GM19193 (cell line): ENCODE data around the gene CROCC2.

Source experiments
- POLR2A ChIP-seq: IDR thresholded peaks from 4 replicates; pipeline ENCODE4 v1.6.1; 2011; ENCODE audit not compliant: insufficient read depth, insufficient read length; ENCODE audit errors: extremely low read depth

The CROCC2 gene

DNA sequence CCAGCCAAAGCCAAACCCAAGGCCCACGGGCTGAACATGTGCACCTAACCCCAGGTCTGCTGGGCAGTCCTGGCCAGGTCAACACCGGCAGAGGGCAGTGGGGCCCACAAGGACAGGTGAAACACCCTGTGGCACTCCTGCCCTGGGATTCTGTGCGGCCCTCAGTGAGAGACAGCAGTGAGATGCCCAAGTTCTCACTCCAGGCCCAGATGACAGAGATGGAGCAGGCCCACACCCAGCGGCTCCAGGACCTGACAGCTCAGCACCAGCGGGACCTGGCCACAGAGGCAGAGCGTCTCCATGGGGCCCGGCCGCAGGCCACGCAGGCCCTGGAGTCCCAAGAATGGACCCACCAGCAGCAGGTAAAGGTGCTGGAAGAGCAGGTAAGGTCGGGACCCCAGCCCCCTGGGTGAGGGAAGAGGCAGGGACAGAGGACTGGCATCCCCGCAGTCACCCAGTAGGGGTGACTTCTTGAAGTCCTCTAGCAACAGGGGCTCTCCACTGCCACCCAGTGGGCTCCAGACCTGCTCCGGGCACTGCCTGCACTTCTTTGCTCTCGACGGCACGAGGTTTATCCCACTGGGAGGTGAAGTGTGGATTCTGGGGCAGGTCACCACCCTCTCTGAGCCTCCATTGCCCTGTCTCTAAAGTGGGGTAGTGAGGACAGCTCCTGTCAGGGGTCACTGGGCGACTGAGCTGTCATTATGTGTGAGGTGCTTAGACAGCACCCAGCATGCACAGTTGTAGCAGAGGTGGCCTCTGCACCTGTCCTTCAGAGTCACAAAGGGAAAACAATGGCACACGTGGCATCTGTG, 83.5 kb downstream of the CROCC2 start:
- no peak for TF ChIP-seq POLR2A

DNA sequence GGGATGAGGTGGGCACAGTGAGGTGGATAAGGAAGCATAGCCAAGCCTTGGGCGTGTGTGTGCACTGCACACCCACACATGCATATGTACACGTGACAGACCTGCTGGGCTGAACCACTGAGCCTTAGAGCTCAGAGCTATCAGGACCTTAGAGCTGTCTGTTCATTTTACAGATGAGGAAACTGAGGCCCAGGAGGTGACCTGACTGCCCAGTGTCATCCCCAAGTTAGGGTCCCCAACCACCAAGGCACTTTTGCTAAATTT, 84.1 kb downstream of the CROCC2 start:
- TF ChIP-seq POLR2A = no peak

DNA sequence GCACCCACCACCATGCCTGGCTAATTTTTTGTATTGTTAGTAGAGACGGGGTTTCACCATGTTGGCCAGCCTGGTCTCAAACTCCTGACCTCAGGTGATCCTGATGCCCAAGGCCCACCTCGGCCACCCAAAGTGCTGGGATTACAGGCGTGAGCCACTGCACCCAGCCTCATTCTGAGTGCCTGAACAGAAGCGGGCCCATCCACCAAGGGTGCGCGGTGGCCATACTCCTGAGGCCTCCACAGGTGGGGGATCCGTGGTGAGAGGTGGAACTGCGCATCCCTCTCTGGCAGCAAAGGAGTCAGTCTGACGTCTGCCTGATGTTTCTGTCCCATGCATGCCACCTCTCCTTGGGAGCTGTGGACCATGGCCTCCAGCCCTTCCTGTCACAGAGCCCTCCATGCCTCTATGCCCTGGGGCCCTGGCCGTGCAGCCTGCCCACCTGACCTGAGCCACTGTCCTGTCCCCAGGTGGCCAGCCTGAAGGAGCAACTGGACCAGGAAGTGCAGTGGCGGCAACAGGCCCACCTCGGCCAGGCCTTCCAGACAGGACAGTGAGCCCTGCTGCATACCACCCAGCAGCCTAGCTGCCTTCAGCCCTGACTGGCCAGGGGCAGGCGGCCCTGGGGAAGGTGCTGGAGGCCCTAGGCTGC, 84.7 kb downstream of the CROCC2 start:
- no peak for TF ChIP-seq POLR2A

DNA sequence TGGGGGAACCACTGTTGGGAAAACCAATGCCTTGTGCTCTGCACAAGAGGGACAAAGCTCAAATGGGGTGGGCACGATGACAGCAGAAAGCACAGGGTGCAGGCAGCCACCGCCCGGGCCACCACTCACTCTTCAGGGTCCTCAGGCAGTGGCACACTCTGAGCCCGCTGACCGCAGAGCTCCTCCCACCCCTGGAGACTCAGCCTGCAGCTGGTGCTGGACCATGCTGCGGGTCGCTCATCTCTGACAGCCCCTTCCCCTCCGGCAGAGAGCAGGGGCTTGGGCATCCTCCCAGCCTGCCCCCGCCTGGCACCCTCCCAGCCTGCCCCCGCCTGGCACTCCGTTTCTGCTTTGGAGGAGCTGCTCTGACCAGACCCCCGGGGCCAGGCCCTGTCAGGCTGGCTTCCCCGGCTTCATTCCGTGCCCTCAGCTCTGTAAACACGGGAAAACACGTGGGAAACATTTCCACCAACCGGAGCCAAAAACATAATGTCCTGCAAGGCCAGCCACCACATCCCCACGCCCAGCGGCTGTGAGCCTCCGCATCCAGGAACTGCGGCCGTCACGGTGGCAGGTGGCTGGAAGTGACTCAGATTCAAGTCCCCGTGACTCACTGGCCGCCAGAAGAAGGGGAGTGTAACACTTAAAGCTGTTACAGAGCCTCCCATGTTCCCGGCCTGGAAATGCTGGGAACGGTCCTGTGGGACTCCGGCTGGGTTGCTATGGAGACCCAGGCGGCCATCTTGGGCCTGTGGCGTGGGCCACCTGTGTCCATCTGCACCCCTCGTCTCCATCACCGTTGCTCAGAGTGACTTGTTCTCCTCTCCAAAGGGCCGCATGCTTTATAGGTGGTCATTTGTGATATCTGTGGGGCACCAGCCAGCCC, 85.5 kb downstream of the CROCC2 start:
- TF ChIP-seq POLR2A = no peak

DNA sequence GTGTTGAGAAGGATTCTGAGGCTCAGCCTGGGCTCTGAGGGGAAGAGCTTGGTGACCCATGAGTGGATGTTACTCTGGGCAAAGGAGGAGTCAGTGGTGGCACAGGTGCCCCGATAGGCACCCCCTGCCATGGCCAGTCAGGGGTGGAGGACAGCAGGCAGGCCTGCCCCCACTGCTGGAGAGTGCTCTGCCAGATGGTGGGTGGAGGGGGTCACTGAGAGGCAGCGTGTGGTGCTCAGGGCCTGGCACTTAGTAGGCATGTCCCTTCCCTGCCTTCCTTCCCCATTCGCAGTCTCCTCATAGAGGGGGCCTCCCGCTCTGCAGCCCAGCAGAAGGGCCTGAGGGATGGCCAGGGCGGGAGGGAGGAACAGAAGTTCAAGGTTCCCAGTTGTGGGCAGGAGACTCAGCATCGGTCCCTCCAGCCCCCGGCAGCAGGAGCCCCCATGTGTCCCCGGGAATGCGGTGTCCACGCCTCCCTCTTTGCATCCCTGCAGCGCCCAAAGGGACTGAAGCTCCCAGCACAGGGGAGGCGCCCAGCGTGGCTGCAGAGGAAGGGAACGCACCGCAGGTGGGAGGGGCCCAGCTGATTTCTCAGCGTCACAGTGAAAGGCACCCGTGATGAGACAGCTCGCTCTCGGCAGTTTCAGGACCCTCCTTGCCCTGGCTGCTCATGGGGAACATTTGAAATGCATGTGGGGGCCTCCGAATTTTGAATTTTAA, 86.6 kb downstream of the CROCC2 start:
- no peak for TF ChIP-seq POLR2A

DNA sequence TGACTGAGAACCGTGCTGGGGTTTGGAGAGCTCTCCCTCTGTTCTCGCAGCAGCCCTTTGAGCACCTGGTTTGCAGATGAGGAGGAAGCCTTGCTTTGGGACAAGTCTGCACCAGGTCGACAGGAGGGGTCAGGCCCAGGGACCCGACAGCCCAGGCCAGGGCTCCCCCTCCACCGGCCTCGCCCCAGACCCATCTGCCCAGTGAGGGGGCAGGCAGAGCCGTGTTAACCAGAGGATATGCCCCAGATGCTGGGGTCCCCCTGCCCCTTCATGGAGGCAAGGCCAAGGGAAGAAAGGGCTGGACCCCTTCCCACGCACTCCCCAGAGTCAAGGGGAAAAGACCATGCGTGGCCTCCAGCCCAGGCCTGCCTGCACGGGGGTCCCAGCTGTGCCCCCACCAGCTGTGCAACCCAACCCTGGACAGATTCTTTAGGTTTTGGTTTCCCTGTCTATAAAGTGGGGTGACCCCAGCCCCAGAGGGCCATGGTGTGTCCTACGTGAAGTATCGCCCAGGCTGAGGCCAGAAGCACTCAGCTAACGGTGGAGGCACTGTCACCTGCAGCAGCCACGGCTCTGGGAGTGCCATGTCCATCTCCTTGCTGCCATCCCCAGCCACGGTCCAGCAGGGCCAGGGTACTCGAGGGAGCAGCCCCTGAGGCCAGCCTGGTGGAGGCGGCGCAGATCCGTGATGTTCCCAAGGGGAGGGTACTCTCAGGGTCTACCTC, 87.5 kb downstream of the CROCC2 start:
- no peak for TF ChIP-seq POLR2A

DNA sequence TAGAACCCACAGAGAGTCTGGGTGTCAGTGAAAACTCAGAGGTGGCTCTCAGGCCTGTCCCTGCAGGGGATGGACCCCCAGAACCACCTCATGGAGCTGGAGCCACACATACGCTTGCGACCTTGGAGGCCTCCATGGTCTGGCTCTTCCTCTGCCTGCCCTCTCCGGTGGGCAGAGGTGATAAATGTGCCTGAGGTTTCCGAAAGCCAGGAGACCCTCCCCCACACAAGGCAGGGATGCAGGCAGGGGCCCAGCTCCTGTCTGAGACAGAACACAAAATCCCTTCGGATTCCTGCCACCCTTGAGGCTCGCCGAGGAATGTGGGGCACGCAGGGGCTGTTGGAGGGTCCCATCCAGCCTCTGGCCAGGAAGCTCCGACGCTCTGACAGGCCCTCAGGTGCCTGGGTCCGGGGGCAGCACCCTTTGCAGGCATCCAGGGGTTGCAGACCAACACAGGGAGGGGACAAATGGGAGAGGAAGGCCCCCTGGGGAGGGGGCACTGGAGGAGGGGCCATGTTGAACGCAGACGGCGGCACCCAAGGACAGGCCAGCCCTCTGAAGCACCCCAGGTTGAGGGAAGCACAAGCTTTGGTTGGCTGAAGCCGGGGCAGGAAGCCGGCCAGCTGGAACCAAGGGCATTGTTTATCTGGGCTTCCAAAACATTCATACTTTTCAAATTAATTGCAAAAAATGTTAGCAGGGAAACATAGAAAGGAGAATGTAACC, 88.2 kb downstream of the CROCC2 start:
- no peak for TF ChIP-seq POLR2A

DNA sequence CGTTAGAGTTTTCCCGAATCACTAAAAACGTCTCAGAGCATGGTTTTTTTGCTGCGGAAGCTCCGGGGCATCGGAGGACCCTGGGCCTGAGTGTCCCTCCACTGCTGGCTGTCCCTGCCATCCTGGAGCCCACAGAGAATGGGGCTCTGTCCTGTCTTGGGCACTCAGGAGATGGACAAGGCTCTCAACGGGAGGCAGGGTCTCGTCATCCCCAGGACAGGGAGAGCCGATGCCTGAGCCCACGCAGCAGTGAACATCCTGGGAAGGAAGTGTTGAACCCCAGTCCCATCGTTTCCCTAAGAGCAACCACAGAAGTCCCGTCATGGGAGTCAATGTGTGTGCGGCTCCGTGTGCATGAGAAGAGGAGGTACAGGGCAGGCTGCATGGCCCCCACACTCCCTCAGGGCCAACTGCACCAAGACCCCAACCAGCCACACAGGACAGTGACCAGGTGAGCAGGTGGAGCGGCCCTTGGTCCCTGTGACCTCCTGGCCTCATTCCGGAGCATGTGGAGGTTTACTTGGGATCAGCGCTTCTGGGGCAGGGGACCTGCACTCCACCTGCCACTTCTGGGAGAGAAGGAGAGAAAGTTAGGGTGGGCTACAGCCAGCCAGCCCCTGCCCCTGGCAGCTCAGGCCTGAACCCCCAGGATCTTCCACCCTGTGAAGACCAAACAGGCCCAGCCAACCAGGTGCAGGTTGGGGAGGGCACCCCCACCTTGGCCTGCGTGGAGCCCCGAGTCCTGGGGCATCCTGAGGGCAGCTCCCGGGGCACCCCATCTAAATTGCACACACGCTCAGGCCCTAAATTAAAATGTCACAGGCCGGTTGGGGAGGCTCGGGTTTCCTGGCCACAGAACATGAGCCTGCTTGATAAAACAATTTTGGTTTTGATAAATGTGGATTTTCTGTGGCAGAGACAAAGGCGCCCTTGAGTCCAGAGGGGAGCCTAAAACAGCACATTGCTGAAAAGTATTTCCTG, 89.2 kb downstream of the CROCC2 start:
- no peak for TF ChIP-seq POLR2A

DNA sequence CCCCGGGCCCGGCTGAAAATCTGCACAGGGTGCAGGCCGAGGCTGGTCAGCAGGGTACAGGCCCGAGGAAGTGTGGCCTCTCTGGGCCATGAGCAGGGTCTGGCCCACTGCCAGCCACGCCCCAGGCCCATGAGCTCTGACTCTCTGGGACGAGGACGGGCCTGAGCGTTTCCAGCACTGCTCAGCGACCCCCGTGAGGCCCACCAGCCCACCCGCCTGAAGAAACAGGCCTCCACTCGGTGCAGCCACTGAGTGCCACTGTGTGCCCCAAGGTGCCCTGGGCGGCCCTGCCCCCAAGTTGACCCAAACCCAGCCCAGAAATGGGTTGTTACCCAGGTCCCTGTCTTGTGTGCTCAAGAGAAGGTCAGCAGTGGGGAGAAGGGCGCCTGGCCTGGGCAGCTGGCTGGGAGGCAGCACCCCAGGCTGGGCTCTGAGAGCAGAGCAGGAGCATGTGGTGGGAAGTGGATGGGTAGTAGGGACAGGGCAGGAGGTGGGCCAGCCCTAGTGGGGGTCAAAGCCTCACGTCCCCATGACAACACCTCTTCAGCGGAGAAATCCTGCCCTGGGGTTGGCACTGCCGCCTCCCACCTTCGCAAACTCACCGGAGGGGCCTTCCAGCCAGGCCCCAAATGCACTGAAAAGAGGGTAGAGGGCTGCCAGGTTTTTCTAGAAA, 90.2 kb downstream of the CROCC2 start:
- no peak for TF ChIP-seq POLR2A

DNA sequence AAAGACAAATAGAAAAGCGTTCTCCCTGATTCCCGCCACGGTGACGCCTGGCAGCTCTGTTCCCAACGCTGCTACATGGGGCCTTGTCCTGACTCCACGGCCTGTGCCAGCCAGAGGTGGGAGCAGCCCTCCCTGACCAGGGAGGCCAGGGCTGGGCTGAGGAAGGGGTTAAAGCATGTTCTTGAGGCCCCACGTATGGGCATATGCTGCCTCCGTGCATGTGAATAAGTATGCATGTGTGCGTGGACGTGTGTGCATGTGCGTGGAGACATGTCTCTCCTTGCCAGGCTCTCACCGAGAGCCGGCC, 90.7 kb downstream of the CROCC2 start:
- no peak for TF ChIP-seq POLR2A

DNA sequence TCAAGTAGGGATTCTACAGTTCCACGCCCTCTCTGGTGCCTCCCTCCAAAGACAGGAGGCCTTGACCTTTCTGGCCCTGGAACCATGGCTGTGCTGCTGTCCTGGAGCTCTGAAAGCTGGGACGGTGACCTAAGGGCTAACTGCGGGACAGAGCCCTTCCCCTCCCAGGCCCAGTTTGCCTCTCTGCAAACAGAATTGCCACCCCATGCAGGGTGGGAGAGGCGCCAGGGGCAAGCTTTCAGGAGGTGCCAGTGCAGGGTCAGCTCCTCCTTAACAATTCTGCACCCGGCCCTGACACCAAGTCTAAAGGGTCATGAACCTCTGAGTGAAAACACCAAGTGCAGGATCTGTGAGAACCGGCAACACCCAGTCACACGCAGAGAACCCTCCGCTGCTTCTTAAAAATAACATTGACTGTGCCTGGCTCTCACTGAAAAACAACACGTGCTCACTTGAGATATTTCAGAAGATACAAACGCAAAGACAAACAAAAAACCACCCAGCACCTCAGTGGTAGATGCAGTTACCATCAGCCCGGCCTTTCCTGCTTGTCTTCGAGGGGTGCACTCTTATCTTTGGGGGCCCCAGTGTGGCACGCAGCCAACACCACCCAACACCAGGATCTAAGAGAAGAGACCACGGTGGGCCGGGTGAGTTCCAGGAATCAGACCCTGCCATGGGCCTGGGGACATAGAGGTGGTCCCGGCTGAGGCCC, 91.2 kb downstream of the CROCC2 start:
- TF ChIP-seq POLR2A = no peak

DNA sequence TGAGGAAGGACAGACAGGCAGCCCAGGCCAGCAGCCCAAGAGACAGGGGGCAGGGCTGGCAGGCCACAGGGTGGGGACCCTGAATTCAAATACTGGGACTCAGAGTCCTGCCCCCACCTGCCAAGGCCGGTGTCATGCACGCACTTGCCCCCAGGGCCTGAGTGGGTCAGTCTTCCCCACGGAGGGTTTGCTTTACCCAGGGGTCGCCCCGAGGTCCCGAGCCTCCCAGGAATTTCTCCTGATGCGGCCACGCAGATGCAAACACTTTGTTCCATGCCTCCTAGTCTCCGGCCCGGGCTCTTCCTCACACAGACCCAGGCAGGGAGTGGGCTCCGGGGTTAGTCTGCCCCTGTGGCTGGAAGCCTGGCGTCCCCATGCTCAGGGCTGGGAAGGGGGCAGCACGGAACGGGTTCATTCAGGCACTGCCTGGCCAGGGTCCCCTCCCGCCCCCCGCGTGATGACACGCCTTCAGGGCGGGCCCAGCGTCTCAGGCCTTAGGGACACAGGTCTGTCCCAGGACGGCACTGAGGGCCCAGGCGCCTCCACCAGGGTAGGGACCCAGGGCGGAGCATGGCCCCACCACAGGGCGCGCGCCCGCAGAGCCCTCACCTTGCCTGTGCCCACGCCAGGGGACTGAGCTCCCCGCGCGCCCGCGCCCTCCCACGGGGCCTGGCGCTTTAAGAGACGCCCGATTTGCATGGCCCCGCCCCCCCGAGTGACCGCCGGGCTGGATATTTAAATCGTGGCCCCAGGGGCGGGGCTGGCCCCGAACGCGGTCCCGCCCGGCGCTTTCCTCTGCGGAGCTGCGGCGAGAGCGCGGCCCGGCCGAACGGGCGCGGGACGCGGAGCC, 91.9 kb downstream of the CROCC2 start, which contains the start of gene SNED1:
TSS of gene SNED1 (plus strand) at position 763 of the 850 bp plus-strand sequence. CDS start 220 bp downstream, outside the sequence.
- TF ChIP-seq POLR2A = no peak
